ENCODE data around the gene BCL2L1.

BCL2L1 gene

DNA sequence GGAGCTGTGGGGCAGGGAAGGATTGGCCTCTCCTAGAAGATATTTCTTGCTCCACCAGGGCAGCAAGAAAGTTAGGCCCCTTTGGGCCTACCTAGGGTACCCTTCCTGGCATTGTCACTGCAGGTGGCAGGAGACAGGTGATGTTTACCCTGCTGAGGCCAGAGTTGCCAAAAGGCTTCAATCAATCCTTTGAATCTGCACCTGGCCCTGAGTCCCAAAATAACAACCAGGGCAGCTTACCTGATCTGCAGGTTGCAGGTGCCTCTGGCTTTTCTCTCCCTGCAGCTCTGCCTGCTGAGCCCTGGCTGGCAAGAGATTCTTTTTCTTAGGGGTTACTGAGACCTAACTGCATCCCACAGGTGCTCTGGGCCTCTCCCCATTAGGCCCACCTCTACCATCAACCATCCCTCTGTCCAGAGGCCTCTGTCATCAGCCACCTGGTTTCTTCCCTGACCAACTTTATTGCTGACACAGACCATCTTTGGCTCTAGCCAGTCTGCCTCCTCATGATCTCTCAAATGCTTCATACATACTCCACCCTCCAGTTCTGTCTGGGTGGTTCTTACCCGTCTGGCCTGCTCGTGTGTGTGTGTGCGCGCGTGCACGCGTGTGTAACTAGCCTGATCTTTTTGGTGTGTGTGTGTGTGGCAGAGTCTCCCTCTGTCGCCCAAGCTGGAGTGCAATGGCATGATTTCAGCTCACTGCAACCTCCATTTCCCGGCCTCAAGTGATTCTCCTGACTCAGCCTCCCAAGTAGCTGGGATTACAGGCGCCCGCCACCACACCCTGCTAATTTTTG is 13.7 kb downstream of the BCL2L1 start:
- DNase-seq, result no peak

DNA sequence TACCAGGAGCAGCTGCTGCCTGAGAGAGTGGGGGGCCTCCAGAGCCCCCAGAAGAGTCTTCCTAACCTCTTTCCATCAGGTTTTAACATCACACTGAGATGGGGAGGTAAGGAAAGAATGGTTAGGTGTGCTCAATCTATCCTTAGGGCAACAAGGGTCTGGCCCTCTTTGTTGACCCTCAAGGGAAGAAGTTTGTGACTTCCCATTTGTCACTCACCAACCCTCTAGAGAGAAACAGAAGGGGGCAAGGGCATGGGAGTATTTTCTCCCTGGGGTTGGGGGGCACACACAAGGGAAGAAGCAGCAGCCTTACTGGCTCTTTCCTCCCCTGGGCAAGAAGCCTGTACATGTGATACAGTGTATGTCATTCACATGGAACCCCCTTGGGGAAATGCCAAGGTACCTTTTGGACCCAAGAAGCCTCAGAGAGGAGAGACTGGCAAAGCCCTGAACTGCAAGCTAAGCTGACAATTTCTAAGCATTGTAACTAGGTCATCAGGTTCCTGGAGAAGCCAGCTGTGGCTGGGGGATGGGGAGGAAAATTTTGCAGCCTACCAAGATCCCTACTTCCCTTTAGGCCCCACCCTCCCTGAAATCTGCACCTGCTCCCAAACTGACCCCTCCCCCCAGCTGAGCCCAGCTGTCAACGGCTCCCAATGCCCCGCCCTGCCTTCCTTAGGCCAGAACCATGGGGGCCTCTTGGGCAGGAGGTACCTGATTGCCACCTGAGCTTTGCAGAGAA is 14.5 kb downstream of the BCL2L1 start:
- peak; percentile 96 for DNase-seq

DNA sequence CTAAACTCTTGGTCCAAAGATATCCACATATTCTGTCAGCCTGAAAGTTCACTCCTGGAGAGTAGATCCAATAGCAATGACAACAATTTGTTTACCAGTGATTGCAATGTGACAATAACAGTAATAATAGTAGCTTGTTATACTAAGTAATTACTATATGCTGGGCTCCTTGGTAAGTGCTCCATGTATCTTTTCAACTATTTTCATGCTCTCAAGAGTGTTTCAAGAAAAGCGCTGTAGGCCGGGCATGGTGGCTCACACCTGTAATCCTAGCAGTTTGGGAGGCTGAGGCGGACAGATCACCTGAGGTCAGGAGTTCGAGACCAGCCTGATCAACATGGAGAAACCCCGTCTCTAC is 15.4 kb downstream of the BCL2L1 start:
- DNase-seq, result no peak

DNA sequence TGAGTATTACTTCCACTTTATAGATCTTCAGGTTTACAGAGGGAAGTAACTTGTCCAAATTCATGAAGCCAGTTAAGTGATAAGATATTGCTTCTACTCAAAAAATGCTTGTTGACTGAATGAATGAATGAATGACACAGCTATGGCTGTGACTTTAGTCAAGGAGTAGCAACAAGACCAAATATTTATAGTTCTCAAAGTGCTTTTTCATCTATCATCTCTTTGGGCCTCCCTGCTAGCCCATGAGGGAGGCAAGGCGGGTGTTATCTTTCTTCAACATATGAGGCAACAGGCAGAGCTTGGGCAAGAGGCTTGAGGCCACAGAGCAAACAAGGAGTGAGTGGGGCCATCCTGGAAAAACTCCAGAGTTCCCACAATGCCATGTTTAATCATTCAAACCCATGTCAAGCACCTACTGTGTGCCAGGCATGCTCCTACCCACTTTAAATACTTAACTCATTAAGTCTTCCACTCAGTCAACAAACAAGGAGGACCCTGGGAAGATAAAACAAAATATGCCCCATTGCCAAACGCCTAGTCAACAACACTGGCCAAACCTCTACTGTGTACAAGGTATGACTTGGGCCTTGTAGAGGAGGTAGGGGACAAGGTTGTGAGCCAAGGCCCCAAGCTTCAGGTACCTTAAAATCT is 15.9 kb downstream of the BCL2L1 start:
- no peak for DNase-seq

DNA sequence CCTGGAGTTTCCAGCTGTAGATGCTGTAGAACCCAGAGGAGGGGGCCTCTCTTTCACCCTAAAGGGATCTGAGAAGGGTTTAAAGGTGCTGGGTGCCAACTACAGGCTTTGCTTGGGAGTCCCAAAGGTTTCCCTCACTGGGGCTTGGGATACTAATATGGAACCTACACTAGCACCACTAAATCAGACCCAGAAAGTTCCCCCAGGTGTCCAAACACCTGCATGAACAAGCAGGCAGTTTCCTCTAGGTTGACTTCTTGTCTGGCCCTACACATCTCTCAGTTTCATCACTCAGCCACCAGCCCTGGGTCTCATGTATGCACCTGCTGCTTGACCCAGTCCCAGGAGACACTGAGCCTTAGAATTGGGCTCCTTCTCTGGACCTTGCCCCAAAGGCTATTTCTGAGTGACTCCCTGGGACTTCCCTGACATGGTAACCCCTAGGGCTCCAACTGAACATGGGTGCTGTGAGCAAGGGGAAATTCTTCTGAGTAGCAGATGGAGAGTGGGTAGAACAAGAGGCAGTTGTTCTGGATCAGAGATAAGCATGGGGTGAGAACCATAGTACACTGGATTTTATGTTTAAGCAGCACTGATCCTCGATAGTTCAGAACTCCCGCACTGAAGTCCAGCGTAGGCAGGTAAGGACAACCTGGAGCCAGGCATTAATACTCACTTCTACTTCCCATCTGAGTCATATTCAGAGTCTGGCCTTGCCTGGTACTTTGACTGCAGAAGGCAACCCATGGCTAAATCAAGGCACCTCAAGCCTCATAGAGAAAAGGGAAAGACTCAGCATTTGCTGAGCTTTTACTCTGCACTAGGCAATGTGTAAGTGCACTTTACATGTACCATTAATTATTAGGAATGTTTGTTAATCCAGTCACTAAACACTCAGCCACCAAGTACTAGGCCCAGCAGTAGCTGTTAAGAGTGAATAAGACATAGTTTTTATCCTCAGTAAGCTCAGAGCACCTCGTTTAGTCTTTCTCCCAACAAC is 16.8 kb downstream of the BCL2L1 start:
- DNase-seq, result no peak

DNA sequence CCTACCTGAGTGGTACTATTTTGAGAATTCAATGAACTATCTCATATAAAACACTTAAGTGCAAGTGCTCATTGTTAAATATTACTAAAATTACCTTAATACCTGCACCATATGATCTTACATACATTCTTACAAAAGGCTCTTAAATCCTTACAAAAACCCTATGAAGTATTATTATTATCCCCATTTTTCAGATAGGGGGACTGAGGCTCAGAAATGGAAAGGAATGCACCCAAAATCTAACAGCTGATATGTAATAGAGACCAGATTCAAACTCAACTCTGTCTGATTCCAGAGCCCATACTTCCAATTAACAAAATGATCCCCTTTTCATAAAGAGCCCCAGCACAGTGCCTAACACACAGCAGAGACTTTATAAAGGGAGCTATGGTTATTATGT is 17.5 kb downstream of the BCL2L1 start:
- no peak for DNase-seq

DNA sequence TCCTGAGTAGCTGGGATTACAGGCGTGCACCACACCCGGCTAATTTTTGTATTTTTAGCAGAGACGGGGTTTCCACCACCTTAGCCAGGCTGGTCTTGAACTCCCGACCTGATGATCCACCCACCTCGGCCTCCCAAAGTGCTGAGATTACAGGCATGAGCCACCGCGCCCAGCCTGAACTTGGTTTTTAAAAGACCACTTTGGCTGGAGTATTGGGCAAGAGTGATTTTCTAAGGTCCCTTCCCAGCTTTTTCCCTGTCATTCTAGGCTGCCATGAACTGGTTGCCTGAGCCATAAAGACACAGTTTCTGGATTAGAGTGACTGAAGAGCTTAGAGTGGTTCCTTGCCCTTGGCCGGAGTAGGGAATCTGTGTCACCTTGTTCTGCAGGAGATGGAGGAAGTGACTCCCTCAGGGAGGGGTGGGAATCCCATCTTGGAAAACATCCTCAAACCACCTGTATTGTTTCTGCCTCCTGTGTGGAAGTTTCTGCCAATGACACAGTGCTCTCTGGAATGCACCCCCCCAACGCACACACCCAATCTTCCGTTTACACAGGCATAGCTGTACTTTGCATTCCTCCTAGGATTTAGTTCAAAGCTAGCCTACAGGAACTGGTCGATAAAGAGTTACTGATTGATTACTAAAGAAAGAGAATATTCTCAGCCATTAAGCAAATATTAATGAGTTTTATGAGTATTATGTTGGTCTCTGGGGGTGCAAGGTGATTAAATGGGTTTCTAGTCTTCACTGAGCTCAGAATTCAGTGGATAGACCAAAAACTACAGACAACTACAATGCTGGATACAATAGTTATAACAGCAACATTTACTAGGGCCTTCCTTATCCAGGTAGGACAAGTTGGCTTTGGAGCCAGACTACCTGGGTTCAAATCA is 18.2 kb downstream of the BCL2L1 start:
- no peak for DNase-seq

DNA sequence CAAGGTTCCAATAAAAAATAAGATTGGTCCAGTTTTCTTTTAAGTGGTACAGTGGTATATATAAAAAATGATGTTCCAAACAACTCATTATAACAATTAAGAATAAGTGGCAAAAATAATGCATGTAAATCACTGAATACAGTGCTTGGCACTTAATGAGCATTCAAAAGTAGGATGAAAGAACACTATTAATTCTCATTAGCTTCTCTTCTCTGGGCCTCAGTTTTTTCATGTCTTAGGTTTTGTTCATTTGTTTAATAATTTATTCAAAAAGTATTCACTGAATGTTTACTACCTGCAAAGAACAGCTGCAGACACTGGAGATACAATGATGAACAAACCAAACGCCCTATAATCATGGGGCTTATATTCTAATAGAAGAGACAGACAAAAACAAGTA is 21.1 kb downstream of the BCL2L1 start:
- DNase-seq, result no peak

DNA sequence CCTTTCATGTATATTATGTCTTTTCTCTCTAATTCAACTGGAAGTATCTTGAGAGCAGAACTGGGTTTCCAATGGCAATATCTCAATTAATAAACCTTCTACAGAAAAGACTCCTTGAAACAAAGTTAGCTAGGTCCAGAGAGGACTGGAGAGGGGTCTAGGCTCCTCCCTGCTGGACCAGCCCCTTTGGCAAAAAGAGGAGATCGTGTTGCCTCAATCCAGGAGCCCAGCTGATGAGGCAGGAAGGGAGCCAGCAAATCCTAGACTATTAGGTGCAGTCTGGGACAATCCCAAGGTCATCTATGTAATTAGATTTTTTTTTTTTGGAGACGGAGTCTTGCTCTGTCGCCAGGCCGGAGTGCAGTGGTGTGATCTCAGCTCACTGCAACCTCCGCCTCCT is 21.9 kb downstream of the BCL2L1 start:
- DNase-seq, result no peak

DNA sequence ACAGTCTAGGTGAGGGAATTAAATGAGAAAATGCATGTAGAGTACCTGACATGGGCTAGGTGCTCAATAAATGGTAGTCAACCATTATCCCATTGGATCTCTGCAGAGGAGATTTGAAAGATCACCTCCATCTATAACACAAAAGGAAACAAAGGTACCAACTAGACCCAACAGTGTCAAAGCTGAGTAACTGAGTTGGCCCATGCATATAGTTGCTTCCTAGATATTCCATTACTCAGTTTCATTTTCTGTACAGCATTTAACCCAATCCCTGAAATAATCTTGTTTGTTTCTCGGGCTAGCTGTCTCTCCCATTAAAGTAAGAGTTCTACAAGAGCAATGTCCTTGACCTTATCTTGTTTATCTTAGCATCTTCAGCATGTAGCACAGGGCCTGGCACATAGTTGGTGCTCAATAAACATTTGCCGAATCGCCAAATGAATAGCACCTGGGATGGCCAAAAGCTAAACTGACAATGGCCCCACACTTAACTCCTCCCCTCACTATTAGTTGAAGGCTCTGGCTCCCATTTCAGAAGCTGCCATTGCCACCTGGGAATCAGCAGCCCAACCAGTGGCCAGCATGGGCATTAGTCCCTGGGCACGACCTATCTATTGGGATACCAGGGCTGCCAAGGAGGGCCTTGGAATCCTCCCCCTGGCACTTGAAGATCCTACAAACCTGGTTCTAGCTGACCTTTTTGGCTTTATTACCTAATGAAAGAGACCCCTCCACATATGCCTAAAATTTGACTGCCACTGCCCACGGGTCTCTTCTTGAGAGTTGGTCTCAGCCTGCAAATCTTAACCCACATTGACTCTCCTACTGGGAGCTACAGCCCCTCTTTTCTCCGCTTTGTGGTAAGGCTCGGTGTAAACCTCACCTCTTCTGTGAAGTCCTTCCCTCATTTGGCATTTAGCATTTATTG is 22.6 kb downstream of the BCL2L1 start:
- DNase-seq, result no peak

DNA sequence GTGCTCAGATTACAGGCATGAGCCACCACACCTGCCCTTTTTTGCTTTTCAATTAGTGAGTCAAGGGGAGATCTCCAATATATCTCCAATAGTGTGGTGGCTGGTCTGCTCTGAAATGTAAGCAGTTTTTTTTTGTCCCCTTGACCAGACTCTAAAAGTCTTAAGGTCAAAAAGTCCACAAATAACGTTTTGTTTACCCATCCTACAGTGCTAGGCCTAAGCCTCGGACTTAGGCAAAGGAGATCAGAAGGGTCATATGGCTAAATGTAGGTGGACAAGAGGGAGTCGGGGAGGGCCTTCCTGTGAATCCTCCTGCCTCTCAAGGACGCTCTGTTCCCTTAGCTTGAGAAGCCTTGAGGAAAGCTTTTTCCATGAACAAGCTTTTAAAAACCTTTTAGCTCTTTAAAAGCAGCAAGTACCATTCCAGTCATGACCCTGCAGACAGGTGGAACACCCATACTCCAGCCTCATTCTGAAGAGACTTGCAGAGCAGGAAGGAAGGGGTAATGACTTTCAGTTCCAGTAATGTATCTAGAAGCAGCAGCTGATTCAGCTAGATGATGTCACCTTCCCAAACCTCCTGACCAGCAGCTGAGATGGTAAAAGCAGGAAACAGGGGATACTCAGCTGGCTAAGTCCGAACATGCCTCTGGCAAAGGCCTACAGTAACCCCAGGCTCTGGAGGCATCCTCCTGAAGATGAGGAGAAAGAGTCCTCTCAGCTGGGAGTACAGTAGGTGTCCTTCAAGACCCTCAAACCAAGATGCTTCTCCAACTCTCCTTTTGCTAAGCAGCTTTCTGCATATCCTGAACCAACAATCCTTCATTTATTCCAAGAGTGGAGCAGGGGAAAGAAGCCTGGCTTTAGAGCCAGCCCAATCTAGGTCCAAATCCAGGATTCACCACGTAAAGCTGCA is 23.6 kb downstream of the BCL2L1 start:
- DNase-seq, result no peak

DNA sequence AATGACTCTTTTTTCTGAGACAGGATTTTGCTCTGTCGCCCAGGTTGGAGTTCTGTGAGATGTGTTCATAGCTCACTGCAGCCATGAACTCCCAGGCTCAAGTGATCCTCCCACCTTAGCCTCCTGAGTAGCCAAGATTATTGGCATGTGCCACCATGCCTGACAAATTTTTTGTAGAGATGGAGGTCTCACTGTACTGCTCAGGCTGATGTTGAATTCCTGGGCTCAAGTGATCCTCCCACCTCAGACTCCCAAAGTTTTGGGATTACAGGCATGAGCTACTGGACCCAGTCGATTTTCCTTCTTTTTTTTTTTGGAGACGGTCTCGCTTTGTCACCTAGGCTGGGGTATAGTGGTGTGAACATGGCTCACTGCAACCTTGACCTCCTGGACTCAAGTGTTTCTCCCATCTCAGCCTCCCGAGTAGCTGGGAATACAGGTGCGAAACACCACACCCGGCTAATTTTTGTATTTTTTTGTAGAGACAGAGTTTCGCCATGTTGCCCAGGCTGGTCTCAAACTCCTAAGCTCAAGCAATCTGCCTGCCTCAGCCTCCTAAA is 24.3 kb downstream of the BCL2L1 start:
- no peak for DNase-seq

DNA sequence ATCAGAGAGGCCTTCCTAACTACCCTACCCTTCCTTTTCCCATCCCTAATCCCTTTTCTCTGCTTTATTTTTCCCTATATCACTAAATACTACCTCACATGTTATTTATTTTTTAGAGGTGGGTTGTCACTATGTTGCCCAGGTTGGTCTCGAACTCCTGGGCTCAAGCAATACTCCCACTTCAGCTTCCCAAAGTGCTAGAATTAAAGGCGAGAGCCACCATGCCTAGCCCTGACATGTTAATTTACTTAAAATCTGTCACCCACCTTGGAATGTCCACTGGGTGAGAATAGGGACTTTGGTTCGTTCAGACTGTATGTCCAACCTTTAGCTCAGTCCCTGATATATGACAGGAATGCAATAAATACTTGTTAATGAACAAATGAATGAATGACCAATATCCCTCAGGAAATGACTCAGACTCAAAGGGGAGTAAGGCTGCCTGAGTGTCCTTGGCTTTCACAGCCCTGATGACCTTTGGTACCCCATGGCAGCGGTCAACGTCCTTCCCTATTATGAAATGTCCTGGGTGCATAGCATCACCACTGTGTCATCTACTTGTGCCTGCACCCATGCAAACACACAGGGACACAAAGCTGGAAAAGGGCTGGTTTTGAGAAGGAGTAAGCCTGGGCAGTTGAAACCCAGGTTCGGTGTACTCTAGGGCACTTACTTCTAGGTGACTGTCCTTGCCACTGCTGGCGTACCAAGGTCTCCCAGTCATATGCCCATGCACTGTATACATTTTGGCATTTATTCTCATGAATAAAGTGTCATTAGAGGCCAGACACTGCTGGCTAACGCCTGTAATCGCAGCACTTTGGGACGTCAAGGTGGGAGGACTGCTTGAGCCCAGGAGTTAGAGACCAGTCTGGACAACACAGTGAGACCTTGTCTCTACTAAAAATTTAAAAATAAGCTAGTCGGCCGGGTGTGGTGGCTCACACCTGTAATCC is 26.5 kb downstream of the BCL2L1 start:
- DNase-seq, result no peak

DNA sequence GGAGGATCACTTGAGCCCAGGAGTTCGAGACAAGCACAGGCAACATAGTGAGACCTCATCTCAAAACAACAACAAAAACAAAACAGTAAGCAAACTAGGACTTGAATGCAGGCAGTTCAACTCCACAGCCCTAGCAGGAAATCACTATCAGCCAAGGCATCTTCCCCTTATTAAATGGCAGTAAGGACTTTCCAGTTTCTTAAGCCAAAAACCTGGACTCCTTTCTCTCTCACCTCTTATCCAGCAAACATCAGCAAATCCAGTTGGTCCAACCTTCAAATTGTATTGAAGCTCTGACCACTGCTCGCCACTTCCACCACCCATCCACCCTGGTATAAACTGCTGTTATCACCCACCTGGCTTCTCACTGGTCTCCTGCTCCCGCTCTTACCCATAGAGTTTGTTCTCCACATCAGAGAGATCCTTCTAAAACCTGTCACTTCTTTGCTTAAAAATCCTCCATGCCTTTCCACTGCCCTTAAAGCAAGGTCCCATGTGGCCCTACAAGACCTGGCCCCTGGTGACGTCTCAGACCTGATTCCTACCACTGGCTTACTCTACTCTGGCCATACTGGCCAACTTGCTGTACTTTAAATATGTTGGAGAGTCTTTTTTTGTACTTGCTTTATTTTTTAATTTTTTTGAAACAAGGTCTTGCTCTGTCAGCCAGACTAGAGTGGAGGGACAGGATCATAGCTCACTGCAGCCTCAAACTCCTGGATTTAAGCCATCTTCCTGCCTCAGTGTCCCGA is 27.6 kb downstream of the BCL2L1 start:
- DNase-seq, result no peak

DNA sequence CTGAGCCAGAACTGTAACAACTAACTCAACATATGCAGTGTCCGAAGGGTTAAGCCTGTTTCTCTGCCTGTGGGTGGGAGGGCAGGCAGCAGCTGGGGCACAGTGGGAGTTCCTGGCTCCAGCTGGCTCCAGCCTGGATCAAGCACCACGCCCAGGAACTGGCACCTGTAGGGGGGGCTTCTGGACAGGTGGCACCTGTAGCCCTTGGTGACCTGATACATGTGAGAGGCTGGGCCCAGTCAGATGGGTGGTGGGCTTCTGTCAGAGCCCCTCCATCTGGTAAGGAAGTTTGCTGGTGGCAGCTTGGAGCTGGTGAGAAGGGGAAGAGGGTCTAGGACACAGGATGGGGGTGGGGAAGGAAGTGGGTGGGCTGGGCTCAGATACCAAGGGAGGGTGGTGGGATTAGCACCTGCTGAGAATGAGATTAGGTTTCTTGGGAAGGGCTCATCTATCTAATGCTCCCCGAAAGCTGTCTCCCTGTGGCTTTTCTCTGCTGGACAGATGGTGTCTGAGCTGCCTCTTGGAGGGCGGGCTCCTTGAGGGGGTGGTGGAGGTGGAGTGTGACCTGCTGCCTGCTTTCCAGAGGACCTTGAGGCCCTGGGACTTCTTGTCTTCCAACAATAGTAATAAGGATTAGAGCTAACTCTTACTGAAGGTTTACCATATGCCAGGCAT is 28.5 kb downstream of the BCL2L1 start:
- peak; percentile 100 for DNase-seq

DNA sequence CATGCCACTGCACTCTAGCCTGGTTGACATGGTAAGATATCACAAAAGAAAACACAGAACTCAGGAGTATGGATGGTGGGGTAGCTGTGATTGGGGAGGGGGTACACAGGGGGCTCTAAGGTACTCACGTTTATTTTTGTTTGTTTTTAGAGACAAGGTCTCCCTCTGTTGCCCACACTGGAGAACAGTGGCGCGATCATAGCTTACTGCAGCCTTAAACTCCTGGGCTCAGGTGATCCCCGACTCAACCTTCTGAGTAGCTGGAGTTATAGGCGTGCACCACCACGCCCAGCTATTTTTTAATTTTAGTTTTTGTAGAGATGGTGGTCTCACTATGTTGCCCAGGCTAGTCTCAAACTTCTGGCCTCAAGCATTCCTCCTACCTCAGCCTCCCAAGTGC is 29.3 kb downstream of the BCL2L1 start:
- no peak for DNase-seq

Data from NCI-H82 (cell line).